ENCODE data around the gene CENPN.

CENPN gene

DNA sequence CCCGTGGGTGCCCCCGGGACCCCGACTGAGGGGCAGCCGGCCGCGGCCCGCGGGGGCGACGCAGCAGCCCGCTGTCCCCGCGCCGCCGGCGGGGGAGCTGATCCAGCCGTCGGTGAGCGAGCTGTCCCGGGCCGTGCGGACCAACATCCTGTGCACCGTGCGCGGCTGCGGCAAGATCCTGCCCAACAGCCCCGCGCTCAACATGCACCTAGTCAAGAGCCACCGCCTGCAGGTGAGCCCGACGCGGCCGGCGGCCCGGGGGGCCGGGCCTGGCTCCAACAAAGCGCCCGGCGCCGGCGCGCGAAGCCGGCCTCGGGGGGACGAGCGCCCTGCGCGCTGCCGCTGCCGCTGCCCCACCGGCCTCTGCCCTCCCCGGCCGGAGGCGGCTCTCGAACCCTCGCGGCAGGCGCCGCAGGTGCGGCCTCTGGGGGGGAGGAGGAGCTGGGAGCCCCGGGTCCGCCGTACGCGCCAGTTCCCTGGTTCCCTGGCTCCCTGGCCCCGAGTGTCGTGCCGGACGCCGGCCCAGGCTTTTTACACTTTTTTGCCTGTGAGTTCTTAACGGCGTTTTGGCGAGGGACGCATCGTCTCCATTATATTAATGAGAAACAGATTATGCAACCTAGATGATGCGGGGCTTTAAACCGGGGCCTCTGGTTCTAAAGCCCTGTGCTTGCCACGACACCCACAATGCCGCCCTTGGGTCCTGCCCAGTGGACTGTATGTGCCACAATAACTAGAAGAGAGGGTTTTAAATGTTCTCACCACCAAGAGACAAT is 29.1 kb downstream of the CENPN start:
- no peak for TF ChIP-seq CTCF (IDR thresholded peaks at IDR 0.05; ENCODE audit: unreplicated experiment in 3 of 3)
- H3K27me3 Mint-ChIP-seq (ENCODE audit: low read depth) = no peaks in the 10 kb centered on the region
- peak overlapping the region; percentile 40 to 90 (median 78) for H3K27ac Mint-ChIP-seq
- H3K9me3 Mint-ChIP-seq = no peaks in the 10 kb centered on the region
- peak overlapping the region; percentile 89 to 92 (median 91) for H3K4me3 Mint-ChIP-seq
- peaks cover 40% of the 10 kb centered on the region for H3K36me3 Mint-ChIP-seq (ENCODE audit: low read depth)
- H3K4me1 Mint-ChIP-seq = peaks cover 22% of the 10 kb centered on the region

- Mint-ChIP-seq H3K4me1 (peaks cover 22% of the 10 kb centered on the region), H3K27me3 (ENCODE audit: low read depth) (no peaks in the 10 kb centered on the region), H3K9me3 (no peaks in the 10 kb centered on the region), H3K4me3 (peak overlapping the region; percentile 89 to 92 (median 91)), H3K27ac (peak overlapping the region; percentile 40 to 90 (median 78)), H3K36me3 (ENCODE audit: low read depth) (peaks cover 39% of the 10 kb centered on the region)
- TF ChIP-seq CTCF (IDR thresholded peaks at IDR 0.05; ENCODE audit: unreplicated experiment in 3 of 3) = no peak
Observed at GRCh38 chr16:81036751-81037350, 29.8 kb downstream of the CENPN start.

DNA sequence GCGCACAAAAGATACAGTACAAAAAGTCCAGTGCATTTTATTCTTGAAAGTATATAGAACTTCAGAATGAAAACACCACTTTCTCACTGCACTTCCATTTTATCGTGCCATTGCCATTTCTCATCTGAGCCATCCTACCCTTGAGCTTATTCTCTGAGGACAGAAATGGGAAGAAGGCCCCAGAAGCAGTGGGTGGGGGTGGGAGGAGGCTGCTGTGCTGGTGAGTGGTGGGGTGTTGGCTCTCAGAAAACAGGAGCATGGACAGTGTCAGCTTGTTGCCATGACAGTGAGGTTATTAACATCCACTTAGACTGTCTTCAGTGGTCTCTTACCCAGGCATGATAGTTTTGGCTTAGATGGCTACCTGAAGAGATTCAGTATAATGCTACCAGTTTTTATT is 33.1 kb downstream of the CENPN start:
- H3K4me1 Mint-ChIP-seq = peaks cover 22% of the 10 kb centered on the region
- no peak for TF ChIP-seq CTCF (IDR thresholded peaks at IDR 0.05; ENCODE audit: unreplicated experiment in 3 of 3)
- no peaks in the 10 kb centered on the region for H3K9me3 Mint-ChIP-seq
- H3K36me3 Mint-ChIP-seq (ENCODE audit: low read depth) = peaks cover 65% of the 10 kb centered on the region
- peak overlapping the region; percentile 8 to 59 (median 30) for H3K4me3 Mint-ChIP-seq
- H3K27ac Mint-ChIP-seq = peak overlapping the region in 1 of 3 experiments; percentile 29
- no peaks in the 10 kb centered on the region for H3K27me3 Mint-ChIP-seq (ENCODE audit: low read depth)

DNA sequence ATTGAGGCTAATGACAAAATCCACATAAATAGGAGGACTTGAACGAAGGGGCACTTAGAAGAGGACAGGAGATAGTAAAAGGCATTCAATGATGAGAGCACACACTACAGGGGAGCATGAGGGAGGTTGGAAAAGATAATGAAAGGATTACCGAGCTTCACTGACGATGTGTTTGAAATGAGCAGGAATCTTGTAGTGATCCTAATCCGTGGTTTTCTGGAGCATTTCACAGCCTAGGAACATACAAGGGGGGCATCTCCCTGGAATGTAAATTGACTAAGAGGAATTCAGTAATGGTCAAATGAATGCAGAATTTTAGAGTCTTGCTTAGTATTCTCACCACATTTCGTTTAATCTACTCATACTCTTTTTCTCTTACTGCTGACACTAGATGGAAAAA is 33.8 kb downstream of the CENPN start:
- Mint-ChIP-seq H3K9me3 (no peaks in the 10 kb centered on the region), H3K36me3 (ENCODE audit: low read depth) (peaks cover 71% of the 10 kb centered on the region), H3K27ac (no peak overlapping the region), H3K4me3 (no peak overlapping the region), H3K4me1 (peaks cover 22% of the 10 kb centered on the region), H3K27me3 (ENCODE audit: low read depth) (no peaks in the 10 kb centered on the region)
- TF ChIP-seq CTCF (IDR thresholded peaks at IDR 0.05; ENCODE audit: unreplicated experiment in 3 of 3) = no peak

DNA sequence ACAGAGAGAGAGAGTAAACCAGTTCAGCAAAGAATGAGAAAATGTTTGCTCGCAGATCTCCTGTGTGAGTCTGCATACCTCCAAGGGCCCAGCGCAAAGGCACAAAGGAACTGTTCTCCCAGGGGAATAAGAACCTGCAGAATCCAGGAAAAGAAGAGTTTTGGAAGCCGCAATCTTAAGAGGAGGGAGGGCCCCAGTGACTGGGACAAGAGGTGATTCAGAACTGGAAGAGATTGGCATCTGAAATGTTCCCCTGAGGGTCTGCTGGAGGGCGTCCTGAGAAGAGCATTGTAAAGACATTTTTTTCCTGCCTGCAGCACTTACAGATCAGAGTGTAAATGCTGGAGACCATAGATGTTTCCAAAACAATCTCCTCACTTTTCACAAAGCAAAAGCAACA is 34.7 kb downstream of the CENPN start:
- Mint-ChIP-seq H3K27me3 (ENCODE audit: low read depth) (no peaks in the 10 kb centered on the region), H3K9me3 (no peaks in the 10 kb centered on the region), H3K4me3 (no peak overlapping the region), H3K27ac (no peak overlapping the region), H3K36me3 (ENCODE audit: low read depth) (peaks cover 77% of the 10 kb centered on the region), H3K4me1 (peaks cover 19% of the 10 kb centered on the region)
- no peak for TF ChIP-seq CTCF (IDR thresholded peaks at IDR 0.05; ENCODE audit: unreplicated experiment in 3 of 3)

Measured in nephron (organoid).